Measurements from ENCODE around the gene C18orf32.
"Not testable (repeated sequence)": the region's sequence is repeated elsewhere in the genome, so short reads cannot be mapped to it uniquely, and the experiment has no call there.

The C18orf32 gene

GRCh38 chr18:49486953-49487710 lies at the start of gene C18orf32:
Gene C18orf32, minus strand, starts transcription at chr18:49487234. Its CDS starts 3,486 bp downstream, at chr18:49483748.
- DNase-seq = peak; percentile 76

DNA sequence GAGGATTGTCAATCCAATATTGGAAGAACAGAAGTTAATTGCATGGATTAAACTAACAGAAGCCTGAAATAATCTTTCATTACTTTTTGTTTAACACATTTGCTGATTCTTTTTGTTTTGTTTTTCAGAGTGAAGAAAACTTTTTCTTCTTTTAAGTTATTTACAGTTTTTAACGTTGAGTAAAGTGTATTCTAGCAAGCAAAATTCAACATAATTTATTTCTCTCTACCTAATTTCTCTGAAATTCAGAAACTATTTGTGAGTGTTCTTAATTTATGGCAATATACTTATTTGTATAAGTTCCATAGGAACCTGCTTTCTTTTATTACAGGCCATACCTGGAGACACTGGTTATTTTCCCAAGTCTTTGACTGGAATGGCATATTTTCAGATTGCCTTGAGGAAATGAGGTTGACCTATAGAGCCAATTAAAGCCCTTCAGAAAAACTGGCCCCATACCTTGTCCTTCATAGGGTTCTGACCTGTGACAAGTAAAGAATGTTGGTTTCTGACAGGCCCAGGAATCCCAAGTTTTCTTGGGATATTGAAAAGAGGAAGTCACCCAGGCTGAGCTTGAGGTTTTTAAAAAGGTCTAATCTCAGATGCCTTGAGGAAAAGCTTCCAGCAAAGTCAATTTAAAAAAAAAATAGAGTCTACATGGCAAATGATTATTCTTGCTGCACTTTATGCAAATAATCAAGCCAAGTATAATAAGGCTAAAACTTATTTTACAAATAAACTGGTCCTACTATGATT lies 48.0 kb upstream of the C18orf32 start:
- DNase-seq = no peak

GRCh38 chr18:49531678-49532153 lies 44.7 kb upstream of the C18orf32 start:
- no peak for DNase-seq

- no peak for DNase-seq
These were observed 42.6 kb upstream of the C18orf32 start for GRCh38 chr18:49529596-49529995.

- no peak for DNase-seq
These were observed 40.7 kb upstream of the C18orf32 start for GRCh38 chr18:49527631-49528327.

DNA sequence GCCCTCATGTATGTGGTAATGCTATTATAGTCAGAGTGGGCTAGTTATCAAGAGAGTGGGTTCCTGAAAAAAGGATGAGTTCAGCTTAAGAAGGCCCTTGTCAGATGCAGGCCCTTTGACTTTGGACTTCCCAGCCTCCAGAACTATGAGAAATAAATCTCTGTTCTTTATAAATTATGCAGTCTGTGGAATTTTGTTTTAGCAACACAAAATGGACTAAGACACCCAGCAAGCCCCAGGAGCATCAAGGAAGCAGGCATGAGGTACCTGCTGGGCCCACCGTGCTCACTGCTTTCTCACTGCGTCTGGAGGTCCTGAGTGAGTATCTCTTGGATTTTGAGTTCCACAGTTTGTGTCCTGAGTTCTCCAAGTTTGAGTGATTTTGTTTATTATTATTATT lies 38.9 kb upstream of the C18orf32 start:
- no peak for DNase-seq

- DNase-seq = no peak
These were observed 37.9 kb upstream of the C18orf32 start for GRCh38 chr18:49524951-49525350.

GRCh38 chr18:49524349-49524748 lies 37.3 kb upstream of the C18orf32 start:
- no peak for DNase-seq

GRCh38 chr18:49523580-49524093 lies 36.6 kb upstream of the C18orf32 start:
- not testable (repeated sequence) for DNase-seq

GRCh38 chr18:49521216-49521835 lies 34.3 kb upstream of the C18orf32 start:
- no peak for DNase-seq

- DNase-seq = no peak
These were observed 33.7 kb upstream of the C18orf32 start for GRCh38 chr18:49520661-49521145.

- no peak for DNase-seq
These were observed 32.3 kb upstream of the C18orf32 start for GRCh38 chr18:49519101-49519971.

DNA sequence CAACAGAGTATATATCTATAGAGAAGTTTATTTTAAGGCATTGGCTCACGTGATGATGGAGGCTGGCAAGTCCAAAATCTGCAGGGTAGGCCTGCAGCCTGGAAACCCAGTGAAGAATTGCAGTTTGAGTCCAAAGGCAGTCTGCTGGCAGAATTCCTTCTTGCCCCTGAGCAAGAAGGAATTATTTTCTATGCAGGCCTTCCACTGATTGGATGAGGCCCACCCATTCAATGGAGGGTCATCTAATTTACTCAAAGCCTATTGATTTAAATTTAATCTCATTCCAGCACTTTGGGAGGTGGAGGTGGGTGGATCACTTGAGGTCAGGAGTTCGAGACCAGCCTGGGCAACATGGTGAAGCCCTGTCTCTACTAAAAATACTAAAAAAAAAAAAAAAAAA lies 30.4 kb upstream of the C18orf32 start:
- DNase-seq = no peak

- DNase-seq = no peak
These were observed 28.5 kb upstream of the C18orf32 start for GRCh38 chr18:49515516-49515915.

DNA sequence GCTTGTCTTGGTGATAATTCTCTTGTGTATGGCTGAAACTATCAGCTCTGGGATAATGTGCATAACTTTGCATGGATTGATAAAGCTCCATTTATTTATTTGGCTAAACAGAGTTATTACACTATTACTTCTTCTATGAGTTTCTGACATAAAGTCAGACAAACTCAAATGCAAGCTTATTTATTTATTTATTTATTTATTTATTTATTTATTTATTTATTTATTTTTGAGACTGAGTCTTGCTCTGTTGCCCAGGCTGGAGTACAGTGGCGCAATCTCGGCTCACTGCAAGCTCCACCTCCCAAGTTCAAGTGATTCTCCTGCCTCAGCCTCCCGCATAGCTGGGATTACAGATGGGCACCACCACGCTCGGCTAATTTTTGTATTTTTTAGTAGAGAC lies 28.0 kb upstream of the C18orf32 start:
- DNase-seq = not testable (repeated sequence)

- no peak for DNase-seq
These were observed 27.5 kb upstream of the C18orf32 start for GRCh38 chr18:49514577-49514976.

- not testable (repeated sequence) for DNase-seq
These were observed 25.8 kb upstream of the C18orf32 start for GRCh38 chr18:49512876-49513275.

- DNase-seq = peak; percentile 36
These were observed 23.5 kb upstream of the C18orf32 start for GRCh38 chr18:49510393-49511115.

DNA sequence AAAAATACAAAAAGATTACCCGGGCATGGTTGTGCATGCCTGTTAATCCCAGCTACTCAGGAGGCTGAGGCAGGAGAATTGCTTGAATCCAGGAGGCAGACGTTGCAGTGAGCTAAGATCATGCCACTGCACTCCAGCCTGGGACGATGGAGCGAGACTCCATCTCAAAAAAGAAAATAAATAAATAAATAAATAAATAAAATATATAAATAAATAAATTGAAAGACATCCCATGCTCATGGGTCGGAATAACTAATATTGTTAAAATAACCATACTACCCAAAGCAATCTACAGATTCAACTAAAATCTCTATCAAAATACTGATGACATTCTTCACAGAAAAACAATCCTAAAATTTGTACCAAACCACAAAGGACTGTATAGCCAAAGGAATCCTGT lies 19.4 kb upstream of the C18orf32 start:
- DNase-seq = not testable (repeated sequence)

DNA sequence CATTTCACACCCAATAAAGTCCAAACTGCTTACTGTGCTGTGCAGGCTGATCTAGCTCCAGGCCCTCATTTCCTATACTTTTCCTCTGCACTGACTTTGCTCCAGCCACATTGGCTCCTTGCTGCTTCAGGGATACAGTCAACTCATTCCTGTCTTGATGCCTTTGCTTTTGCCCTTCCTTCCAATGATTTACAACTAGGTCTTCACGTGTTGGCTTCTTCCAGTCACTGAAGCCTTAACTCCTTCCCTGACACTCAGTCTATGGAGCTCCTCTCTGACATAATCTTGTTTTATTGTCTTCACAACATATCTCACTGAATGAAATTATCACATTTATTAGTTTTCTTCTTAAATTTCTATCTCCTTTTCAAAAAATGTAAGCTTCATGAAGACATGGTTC lies 16.9 kb upstream of the C18orf32 start:
- no peak for DNase-seq
